A673 (cell line): ENCODE measurements around the gene OR12D2. TPM values are rescaled to one million over a fixed set of nuclear protein-coding genes. Genes with fewer than 3 reads are reported as not detected.

Source experiments
- total RNA-seq: library from RNA; stranded (reverse); gene quantifications from 2 replicates; pipeline ENCODE4 v1.2.3, GENCODE V29; 2021

OR12D2 gene
- total RNA-seq, 1 experiment from 2014 or later = not detected

Other genes starting within 250 kb of the OR12D2 start
- gene OR2J2, start 224.7 kb upstream of the OR12D2 start, total RNA-seq = not detected in 2 replicates
- gene OR14J1, start 93.9 kb upstream of the OR12D2 start, total RNA-seq = not detected in 2 replicates
- gene OR5V1, start 26.8 kb upstream of the OR12D2 start, total RNA-seq = not detected in 2 replicates
- not detected in 2 replicates for gene OR12D3, start 20.3 kb upstream of the OR12D2 start, total RNA-seq
- not detected in 2 replicates for gene OR12D1, start 19.3 kb downstream of the OR12D2 start, total RNA-seq
- not detected in 2 replicates for gene OR10C1, start 43.7 kb downstream of the OR12D2 start, total RNA-seq
- not detected in 2 replicates for gene OR11A1, start 61.4 kb downstream of the OR12D2 start, total RNA-seq
- not detected in 2 replicates for gene OR2H1, start 61.5 kb downstream of the OR12D2 start, total RNA-seq
- gene MAS1L, start 92.3 kb downstream of the OR12D2 start, total RNA-seq = not detected in 2 replicates
- not detected in 2 replicates for gene UBD, start 164.1 kb downstream of the OR12D2 start, total RNA-seq
- not detected in 2 replicates for gene OR2H2, start 189.5 kb downstream of the OR12D2 start, total RNA-seq
- gene GABBR1, start 237.6 kb downstream of the OR12D2 start, total RNA-seq = 72.4 and 81.3 TPM in 2 replicates